ENCODE data around the gene FOXD2.
"Not testable (repeated sequence)": the region's sequence is repeated elsewhere in the genome, so short reads cannot be mapped to it uniquely, and the experiment has no call there.

The FOXD2 gene

DNA sequence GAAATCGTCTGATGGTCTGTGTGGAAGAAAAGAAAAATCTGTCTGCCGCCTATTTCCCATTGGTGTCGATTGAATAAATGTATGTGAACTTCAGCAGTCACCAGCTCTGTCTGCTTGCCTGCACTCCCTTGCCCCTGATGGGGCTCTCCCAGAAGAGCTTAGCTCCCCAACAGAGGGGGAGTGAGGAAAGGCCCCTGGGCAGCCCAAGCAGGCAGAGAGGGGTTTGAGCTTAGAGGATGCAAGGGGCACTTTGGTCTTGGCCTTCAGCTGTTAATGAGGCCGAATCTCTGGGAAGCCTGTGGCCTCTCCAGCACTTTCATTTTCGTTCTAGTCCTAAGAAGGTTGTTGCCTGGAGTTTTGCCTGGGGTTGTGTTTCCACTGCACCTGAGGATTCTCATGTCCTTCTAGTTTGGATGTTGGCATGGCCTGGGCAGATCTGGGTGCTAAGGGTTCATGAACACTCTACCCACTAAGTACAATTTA lies 2.8 kb downstream of the FOXD2 start:
- no peak for DNase-seq

DNA sequence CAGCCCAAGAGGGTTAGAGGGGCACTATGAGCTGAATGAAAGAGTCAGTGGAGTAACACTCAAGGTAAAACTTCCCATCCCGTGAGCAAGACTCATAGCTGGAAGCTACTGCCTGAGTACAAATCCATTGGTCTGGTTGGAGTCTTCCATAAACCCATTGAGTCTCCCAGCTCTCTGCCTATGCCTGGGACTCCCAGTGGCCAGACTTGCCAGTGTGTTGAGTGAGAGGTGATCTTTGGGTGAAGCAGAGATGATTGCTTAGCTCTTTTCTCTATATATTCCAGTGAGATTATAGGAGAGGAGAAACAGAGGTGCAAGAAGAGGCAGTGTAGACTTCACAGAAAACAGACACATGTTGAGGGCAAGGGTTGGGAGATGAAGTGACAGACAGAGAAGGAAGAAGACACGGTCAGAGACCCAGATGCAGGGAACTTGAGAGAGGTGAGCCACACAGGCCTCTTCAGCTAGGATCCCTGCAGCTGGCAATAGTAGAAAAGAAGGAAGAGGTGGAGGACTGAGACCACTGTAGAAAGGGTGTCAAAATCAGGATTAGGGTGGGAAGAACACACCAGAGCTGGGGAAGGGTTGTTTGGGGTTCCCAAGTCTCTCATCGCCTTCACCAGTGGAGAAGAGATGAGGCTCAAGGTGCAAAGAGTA lies 3.7 kb downstream of the FOXD2 start:
- DNase-seq = no peak

DNA sequence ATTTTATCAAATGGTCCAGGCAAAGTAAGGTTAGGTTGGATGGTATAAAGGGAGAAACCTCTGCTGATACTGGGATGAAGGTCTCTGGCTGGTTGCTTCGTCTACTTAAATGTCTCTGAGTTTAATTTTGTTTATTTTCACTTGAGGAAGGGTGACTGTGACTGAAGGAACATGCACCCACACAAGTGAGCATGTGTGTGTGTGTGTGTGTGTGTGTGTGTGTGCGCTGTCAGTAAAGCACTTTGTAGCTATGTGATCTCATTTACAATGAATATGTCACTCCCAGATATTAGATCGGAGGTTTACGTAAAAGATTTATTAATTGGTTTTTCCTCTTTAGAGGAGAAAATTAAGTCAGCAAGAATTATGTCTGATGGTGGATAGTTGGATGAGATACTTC lies 4.4 kb downstream of the FOXD2 start:
- no peak for DNase-seq

DNA sequence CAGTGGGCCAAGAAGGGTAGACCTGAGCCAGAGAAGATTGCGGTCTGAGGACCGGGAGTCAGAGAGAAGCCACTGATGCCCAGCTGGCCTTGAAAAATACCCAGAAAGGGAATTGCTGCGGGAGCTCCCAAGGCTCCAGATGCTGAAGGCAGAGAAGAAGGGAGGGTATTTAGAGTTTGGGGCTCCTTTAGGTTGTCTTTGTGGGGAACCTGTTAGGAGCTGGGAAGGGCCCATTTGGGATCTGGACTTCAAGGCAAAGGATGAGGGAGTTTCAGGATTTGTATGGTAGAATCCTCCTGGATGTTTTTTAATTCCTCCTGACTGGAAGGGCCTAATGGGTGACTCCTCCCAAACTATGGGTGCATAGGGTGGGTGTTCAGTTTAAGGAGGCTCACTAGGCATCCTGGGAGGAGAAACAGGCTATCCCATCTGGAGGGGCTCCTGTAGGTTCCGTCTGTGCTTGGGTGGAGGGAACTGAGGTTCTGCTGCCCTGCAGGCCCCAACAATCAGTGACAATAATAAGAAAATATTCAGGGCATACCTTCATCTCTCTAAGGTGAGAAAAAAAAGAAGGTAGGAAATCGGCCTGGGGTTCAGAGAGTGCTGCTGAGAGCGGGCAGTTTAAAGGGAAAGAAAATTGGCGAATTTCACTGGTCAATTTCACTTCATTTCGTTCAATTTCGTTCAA lies 5.1 kb downstream of the FOXD2 start:
- DNase-seq = no peak

DNA sequence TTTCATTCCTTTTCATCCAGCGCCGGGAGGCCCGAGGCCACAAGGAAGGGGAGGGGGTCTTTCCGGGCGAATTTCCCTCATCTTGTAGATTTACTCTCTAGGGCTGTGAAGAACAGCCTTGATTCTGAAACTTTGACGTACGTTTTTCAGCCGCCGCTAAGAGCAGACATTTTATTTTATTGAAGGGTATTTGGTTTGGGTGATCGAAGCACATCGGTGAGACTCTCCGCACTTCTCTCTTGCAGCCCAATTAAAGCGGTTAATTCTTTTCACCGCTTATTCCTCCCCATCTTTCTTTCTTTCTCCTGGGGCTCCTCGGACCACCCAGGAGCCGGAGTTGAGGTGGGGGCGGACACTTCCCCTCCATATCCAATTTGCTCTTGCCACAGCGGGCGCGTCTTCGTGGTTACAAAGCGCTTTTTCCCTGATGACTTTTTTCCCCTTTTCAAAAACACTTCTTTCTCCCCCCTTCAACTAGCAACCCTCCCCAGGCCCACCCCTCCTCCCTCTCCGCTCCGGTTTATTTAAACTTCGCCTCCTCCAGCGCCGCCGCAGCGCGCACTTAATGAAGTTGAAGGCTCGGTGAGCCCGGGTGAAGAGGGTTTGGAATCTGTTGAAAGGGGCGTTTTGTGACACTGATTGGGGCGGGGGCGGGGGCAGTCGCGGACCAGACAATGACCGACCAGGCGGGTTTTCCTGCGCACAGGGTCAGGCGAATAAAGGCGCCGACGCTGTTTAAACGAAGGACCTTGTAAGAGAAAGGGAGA lies 5.9 kb downstream of the FOXD2 start:
- no peak for DNase-seq

DNA sequence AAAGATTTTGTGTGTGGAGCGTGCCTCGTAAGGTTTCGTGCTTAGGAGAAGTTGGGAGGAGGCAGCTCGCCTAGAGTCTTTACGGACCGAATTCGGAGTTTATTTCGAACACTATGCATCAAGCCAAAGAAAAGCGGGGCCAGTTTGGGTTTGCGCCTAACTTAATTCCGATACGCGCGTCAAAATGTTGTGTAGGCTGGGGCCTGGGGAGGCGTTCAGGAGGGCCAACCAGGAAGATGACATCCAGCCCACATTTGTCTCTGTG lies 6.4 kb downstream of the FOXD2 start:
- DNase-seq = no peak

DNA sequence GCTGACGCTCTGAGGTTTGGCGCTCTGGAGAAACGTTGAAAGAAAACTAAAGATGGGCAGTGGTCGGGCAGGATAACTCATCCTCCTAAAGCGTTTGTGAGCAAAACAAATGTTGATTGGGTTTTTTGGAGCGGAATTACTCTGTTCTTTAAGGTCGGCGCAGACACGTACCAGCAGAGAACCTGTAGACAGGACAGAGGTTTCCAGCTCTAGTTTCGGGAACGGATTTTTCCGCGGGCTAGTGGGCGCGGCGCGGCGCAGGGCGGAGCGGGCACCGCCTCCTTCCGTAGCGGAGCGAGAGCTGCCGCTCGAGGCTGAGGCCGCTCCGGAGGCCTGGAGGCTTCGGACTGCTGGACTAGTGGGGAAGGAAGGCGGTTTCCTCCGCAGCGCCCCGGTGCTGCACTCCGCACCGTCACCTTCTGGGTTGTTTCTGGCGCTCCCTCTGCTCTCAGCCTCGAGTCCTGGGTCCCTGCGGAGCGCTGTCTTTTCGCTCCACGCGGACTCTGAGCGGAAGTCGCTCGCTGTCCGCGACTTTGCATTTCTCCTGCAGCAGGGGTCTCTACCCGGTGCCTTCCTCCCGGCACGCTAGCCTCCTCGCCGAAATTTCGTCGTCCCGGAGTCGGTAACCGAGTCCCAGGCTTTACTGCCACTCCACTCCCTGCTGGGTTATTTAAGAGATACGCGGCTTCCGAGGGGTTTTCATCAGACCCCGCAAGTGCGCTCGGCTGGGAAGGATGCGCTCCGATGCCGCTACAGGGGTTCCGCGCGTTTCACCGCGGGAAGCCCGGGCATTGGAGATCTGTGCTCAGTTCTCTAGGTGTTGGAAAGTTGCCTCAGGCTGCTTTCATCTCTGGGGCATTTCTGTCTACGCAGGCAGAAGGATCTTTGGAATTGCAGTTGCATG lies 7.0 kb downstream of the FOXD2 start:
- peak in 1 of 5 donors; percentile 17 for DNase-seq

DNA sequence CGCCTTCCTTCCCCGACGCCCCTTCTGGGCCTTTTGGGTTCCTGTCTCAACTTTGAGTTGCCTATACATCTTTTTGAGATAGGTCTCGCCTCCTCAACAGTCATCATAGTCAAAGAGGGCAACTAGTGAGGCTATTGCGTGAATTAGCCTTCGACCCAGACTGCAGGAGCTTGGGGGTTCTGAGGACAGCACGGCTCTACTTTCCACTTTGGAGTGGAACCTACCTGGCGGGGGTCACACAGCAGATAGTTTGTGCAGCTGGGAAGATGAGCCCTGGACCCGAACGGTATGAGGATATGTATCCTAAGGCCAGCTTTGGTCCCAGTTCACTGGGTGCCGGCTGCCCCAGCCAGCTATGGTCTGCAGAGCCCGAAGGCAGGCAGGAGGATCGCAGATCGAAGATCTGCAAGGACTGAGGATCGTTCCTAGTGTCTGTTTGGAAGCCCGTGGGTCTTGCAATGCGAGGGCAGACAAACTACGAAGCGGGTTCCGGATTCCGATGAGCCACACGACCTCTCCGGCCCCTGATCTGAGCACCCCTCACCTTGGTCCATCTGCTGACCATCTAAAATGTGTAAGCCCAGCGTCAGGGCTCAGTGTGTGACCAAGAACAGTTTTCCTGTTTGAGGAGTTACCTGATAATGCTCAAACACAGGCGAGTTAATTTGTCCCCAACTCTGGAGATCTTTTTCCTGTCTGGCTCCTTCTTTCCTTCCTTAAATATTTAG lies 8.1 kb downstream of the FOXD2 start:
- no peak for DNase-seq

DNA sequence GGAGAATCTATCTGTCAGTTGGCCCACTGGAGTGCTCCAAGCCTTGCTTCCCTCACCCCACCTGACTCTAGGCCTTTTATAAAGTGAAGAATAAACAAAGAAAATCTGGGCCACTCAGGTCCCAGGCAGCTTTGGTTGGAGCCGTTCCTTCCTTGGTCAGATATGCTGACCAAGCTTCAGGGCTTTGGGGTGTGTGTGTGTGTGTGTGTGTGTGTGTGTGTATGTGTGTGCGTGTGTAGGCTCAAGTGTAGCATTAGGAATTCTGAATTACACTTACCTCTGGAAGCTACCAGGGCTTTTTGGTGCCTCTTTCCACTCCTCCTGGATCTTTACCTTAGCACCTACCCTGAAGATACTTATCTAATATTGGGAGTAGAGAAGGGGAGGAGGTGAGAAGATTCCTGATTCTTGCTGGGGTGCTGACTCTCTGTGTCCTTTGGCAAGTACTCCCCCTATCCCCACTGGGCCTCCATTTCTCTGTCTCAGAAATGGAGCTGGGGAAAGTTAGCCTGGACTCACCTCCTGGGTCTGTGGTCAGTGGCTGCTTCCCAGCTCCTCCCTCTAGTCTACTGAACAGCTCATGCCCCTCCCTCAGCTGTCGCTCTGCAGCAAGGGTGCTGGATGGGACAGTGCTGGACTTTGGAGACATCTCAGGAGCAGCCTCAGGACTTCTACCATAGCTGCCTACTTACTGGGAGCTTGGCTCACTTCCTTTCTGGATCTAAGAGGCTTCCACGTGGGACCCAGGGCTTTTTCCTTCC lies 10.8 kb downstream of the FOXD2 start:
- no peak for DNase-seq

DNA sequence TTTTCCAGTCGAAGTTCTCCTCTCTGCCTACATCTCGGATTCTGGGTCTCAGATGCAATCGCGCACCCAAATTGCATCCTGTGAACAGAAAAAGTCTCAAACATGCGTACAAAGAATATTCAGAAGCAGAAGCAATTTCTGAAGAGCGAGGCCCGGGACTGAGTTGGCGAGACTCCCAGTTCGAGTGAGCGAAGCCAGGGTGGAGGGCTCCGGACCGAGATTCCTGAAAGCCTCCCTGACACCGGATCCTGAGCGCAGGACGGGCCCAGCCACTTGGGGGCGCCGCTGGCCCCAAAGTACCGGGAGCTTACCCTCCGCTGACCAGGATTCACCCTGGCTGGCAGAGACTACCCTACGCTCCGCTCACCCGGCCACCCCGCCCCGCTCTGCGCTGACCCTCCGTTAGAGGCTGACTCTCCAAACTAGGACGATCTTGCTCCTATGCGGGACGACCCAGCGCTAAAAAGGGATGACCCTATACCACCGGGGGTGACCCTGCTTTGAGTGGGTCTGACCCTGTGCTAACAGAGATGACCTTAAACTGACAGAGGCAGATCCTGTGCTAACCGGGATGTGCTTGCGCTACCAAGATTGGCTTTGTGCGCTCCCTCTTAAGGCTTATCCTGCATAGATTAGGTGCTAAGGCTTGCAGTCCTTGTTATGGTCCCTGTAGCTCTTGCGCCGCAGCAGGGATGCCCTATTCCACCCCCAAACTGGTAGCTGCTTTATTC lies 12.1 kb downstream of the FOXD2 start:
- no peak for DNase-seq

DNA sequence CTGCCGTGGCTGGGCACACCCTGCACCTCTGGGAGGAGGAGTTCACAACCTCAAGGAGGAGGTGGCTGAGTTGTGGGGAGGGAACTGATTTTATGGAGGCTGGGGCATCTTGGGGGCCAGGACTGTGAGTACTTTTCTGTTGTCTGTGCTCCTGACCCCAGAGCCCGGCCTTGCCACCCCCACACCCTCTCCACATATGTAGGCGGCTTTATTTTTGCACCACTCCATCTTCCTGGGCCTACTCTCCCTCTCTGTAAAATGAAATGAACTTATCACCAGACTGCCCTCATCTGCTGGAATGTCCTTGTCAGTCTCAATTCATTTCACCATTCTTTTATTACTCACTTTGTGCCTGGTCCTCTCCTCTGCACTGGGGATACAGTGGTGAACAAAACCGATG lies 12.8 kb downstream of the FOXD2 start:
- no peak for DNase-seq

DNA sequence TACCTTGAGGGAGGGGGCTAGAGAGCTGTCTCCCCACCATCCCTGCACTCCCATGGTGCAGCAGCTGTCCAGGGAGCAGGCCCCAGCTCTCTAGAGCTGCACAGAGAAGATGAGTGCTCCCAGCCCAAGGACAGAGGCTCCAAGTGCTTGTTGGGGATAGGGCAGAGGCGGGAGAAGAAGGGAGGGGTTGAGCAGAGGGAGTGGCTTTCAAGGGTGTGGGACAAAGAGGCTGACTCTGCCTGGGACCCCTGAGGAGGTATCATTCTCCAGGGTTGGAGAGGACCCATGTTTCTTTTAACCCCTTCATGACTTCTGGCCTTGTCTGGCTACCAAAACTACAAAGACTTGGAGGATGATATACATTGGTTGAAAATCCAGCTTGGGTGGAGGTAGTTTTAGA lies 14.6 kb downstream of the FOXD2 start:
- DNase-seq = no peak

DNA sequence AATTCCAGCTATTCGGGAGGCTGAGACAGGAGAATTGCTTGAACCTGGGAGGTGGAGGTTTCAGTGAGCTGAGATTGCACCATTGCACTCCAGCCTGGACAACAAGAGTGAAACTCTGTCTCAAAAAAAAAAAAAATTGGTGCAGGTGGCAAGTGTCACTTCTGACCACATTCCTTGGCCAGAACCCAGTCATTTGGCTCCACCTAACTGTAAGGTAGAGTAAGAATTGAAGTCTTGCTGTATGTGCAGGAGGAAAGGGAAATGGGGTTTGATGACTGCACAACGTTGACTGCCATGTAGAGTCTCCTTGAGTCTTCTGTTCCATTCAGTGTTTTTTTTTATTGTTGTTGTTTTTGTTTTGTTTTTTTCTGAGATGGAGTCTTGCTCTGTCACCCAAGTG lies 16.1 kb downstream of the FOXD2 start:
- not testable (repeated sequence) for DNase-seq

DNA sequence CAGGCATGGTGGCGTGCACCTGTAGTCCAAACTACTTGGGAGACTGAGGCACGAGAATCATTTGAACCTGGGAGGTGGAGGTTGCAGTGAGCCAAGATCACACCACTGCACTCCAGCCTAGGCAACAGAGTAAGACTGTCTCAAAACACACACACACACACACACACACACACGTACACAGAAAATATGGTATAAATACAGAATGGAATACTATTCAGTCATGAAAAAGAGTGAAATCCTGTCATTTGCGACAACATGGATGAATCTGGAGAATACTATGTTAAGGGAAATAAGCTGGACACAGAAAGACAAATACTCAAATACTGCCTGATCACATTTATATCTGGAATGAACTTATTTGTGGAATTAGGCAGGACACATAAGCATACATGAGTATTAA lies 18.4 kb downstream of the FOXD2 start:
- DNase-seq = no peak

DNA sequence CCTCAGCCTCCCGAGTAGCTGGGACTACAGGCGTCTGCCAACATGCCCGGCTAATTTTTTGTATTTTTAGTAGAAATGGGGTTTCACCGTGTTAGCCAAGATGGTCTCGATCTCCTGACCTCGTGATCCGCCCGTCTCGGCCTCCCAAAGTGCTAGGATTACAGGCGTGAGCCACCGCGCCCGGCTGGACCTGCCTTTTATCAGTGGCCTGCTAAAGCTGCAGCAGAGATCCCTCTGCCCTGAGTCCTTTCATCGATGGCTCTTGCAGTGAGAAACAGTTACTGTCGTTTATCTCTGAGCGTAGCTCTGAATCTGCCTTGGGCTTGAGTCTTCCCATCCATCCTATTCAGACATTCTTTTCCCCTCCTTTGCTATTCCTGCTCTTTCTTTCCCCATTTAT lies 19.7 kb downstream of the FOXD2 start:
- DNase-seq = not testable (repeated sequence)

DNA sequence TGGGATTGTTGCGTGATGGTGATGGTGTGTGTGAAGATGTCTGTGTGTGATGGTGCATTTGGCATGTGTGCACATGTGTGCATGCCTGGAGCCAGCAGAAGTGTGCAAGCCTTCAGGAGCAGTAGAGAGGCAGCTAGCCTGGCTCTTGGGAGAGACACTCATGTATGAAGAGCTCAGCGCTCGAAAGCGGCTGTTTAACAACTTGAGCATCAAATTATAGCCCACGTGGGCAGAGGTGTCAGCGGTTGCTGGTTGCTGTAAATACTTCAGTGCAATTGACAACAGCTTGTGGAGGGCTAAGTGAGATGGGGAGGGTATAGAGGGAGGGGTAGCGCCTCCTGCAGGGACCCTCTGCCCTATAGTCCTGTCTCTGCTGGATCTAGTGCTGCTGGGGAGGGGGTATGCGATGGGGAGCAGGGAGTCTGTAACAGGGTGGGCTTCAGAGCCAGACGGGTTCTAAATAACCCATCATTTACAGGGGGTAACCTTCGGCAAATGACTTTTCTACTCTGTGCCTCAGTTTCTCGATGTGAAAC lies 21.5 kb downstream of the FOXD2 start:
- DNase-seq = no peak

DNA sequence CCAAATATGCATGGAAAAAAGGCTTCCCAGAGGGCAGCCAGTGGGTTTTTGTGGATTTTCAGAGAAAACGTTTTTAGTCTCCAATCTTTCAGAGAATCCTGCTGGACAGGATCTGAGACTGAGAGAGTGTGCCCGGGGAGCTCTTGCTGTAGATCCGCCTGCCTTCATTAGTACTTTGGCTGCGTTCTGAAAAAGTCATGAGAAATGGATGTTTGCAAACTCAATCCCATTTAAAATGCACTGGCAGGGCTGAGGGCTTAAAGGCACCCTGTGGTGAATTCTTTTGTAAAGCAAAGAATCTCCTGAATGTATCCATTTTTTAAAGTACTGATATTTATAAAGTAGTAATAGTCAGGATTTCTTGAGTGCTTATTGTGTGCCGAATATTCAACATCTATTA lies 22.2 kb downstream of the FOXD2 start:
- no peak for DNase-seq

DNA sequence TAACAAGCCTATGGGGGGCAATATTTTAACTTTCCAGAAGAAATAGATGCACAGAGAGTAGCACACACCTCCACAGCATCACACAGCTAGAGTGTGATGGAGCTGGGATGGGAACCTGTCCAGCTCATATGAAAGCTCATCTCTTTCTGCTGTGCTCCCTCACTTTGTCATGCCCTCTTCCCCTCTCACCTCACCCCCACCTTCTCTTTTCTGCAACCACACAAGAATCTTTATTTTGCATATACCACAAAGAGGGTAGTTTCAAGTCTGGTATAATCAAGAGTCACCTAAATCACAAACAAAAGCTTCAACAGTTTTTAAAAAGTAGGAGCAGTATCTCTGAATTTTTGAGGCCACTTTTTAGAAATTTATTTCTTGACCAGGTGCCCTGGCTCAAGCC lies 22.6 kb downstream of the FOXD2 start:
- DNase-seq = no peak

DNA sequence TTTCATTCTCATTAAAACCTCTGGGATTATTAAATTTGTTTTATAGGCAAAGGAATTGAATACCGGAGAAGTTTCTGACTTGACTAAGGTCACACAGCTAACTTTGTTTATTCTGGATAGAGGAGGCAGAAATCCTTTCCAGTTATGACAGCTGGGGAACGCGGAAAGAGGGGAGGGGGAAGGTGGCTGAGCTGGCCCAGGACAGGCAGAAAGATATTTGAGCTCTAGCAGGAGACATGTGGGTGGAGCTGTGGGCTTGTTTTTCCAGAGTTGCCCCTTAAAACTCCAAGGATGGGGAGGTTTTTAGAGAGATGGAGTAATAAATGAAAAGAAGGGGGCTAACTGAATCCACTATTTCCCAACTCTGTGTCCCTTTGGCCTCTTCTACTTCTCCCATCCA lies 27.8 kb downstream of the FOXD2 start:
- DNase-seq = no peak

DNA sequence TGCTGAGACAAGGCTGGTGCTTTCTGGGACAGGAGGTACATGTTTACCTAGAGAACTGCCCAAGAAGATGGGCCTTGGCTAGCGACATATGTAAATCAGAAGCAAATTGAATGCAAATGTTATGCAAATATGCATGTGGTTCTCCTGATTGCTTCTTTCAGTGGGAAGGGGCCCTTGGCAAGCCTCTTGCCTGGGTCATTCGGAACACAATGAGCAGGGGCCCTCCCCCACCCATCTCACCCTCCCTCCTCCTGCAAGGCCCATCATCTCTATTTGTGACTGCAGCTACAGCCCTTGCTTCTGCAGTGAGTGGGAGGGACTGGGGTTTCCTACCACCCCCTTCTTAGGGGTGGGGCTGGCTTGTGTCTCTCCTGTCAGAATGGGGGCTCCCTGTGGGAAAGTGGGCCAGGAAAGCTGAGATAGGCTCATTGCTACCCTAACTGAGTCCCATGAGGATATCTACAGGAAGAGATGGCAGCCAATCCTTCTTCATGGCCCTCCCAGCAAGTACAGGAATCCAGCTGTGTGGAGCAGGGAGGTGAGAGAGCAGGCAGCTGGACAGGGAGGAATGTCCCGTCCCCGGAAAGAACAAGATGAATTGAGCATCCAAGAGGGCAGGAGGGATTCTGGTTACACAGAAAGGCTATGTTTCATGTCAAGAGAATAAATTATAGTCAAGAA lies 31.0 kb downstream of the FOXD2 start:
- DNase-seq = no peak
